IPS-NIHi7 (cell line): ENCODE measurements around the gene NOTCH2NLA.
"Not testable (repeated sequence)": the region's sequence is repeated elsewhere in the genome, so short reads cannot be mapped to it uniquely, and the experiment has no call there.

Experiments used
- DNase-seq: peaks from one replicate; pipeline ENCODE4 v3.0.0; 2012; ENCODE audit warnings: mixed read lengths; ENCODE audit errors: extremely low spot score

The NOTCH2NLA gene

DNA sequence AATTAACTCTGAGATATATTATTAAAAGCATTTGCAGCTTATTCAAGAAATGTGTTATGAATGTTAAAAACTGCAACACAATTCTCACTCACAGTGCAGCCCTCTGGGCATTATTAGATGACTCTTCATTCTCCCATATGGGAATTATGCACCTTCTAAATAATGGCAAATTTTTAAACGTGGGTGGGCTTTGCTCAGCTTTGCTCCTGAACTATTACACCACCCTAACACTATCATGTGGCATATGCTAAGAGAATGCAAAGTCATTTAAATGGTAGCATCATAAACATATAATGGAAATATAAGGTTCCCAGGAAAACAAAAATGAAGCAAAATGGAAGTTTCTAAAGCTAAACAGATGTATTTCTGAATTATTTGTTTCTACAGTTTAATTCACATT is 61.5 kb downstream of the NOTCH2NLA start:
- DNase-seq = not testable (repeated sequence)

GRCh38 chr1:146144465-146144864 is 84.4 kb downstream of the NOTCH2NLA start, which contains the start of gene NBPF10:
TSS of gene NBPF10 (minus strand) at chr1:146144804. CDS start at chr1:146144769, 35 bp downstream.
- not testable (repeated sequence) for DNase-seq
